Loucy (cell line): ENCODE data around the gene ANKRD13D.
A peak's percentile ranks its signal among the peaks of the same experiment; 100 is the strongest.

Experiments used
- H2AFZ ChIP-seq: fragments of 200-600 bp; sonication (generic); 2 replicates; pipeline ENCODE4 v1.6.0; 2016; ENCODE audit warnings: antibody characterized with exemption, mild to moderate bottlenecking, low read length, moderate library complexity
- H3F3A ChIP-seq: fragments of 200-600 bp; 2 replicates; pipeline ENCODE4 v1.6.0; 2016; ENCODE audit warnings: antibody characterized with exemption, low read depth, mild to moderate bottlenecking
- H3K27me3 ChIP-seq: fragments of 200-600 bp; sonication (generic); 2 replicates; pipeline ENCODE4 v1.6.1; 2014; ENCODE audit warnings: low read length, mild to moderate bottlenecking; ENCODE audit not compliant: insufficient read depth, poor library complexity, severe bottlenecking
- H3K36me3 ChIP-seq: fragments of 200-600 bp; sonication (generic); 2 replicates; pipeline ENCODE4 v1.6.1; 2016; ENCODE audit warnings: low read length; ENCODE audit not compliant: insufficient read depth
- H3K4me1 ChIP-seq: fragments of 200-600 bp; sonication (generic); 2 replicates; pipeline ENCODE4 v1.5.1; 2014; ENCODE audit warnings: low read length, mild to moderate bottlenecking; ENCODE audit not compliant: insufficient read depth, poor library complexity, severe bottlenecking
- H3K4me2 ChIP-seq: fragments of 200-600 bp; sonication (generic); 2 replicates; pipeline ENCODE4 v1.6.0; 2014; ENCODE audit warnings: antibody characterized with exemption, low read length, low read depth, mild to moderate bottlenecking; ENCODE audit not compliant: poor library complexity, severe bottlenecking
- H3K4me3 ChIP-seq: fragments of 200-600 bp; sonication (generic); 2 replicates; pipeline ENCODE4 v1.5.1; 2014; ENCODE audit warnings: low read length, mild to moderate bottlenecking, mixed read lengths; ENCODE audit not compliant: poor library complexity, severe bottlenecking
- H3K79me2 ChIP-seq: fragments of 200-600 bp; sonication (generic); 2 replicates; pipeline ENCODE4 v1.6.1; 2014; ENCODE audit warnings: low read length; ENCODE audit not compliant: insufficient read depth
- H3K9ac ChIP-seq: fragments of 200-600 bp; sonication (generic); 2 replicates; pipeline ENCODE4 v1.6.0; 2014; ENCODE audit warnings: mild to moderate bottlenecking, low read depth, low read length, moderate library complexity; ENCODE audit not compliant: poor library complexity, severe bottlenecking
- H3K9me2 ChIP-seq: fragments of 200-600 bp; sonication (generic); replicated peaks from 2 replicates; pipeline ENCODE4 v1.6.1; 2016; ENCODE audit warnings: low read depth, low read length, mixed read lengths
- H3K9me3 ChIP-seq: fragments of 200-600 bp; sonication (generic); 2 replicates; pipeline ENCODE4 v1.6.1; 2014; ENCODE audit warnings: mild to moderate bottlenecking, antibody characterized with exemption, low read length, low read depth; ENCODE audit not compliant: insufficient read depth
- H4K20me1 ChIP-seq: fragments of 200-600 bp; sonication (generic); 2 replicates; pipeline ENCODE4 v1.6.0; 2014; ENCODE audit warnings: antibody characterized with exemption, low read length, mild to moderate bottlenecking; ENCODE audit not compliant: insufficient read depth, poor library complexity, severe bottlenecking
- CTCF ChIP-seq: fragments of 200-600 bp; sonication (generic); conservative IDR thresholded peaks from 2 replicates; pipeline ENCODE4 v1.5.1; 2014; ENCODE audit warnings: mild to moderate bottlenecking, antibody characterized with exemption, low read length
- EZH2phosphoT487 ChIP-seq: fragments of 200-600 bp; IDR thresholded peaks from 2 replicates; pipeline ENCODE4 v1.6.1; 2018; ENCODE audit warnings: antibody characterized with exemption, mild to moderate bottlenecking, moderate library complexity, borderline replicate concordance

Gene ANKRD13D

GRCh38 chr11:67266449-67267187 is 22.5 kb upstream of the ANKRD13D start, which contains the start of gene GRK2:
Gene GRK2, plus strand, starts transcription at chr11:67266473. Its CDS starts 227 bp downstream, at chr11:67266700.
- peaks cover 51% of the 10 kb centered on the region for H3K79me2 ChIP-seq
- H3K27me3 ChIP-seq: no peaks in the 10 kb centered on the region
- peak within 1 kb of the TSS; percentile 94 for H3K9ac ChIP-seq
- peak within 1 kb of the TSS; percentile 20; the same call in 1 of the 2 replicates for H2AFZ ChIP-seq
- peak within 1 kb of the TSS; percentile 97 for H3K4me2 ChIP-seq
- H3K4me3 ChIP-seq: peak within 1 kb of the TSS; percentile 90
- TF ChIP-seq EZH2phosphoT487: no peak
- no peak for TF ChIP-seq CTCF
- H3K9me2 ChIP-seq: no peaks in the 10 kb centered on the region
- peaks cover 43% of the 10 kb centered on the region for H3K4me1 ChIP-seq
- no peaks in the 10 kb centered on the region for H3K36me3 ChIP-seq
- H3F3A ChIP-seq: peaks cover 13% of the 10 kb centered on the region
- H4K20me1 ChIP-seq: peaks cover 38% of the 10 kb centered on the region
- no peaks in the 10 kb centered on the region for H3K9me3 ChIP-seq

GRCh38 chr11:67267188-67268080 is 21.7 kb upstream of the ANKRD13D start:
- H3K79me2 ChIP-seq: peaks cover 60% of the 10 kb centered on the region
- TF ChIP-seq CTCF (peak; percentile 22; the same call in 1 of the 2 replicates), EZH2phosphoT487 (no peak)
- H3K4me3 ChIP-seq: peak overlapping the region; percentile 90

GRCh38 chr11:67268081-67268961 is 20.8 kb upstream of the ANKRD13D start:
- no peaks in the 10 kb centered on the region for H3K36me3 ChIP-seq
- H3K4me2 ChIP-seq: peak overlapping the region; percentile 97
- peaks cover 46% of the 10 kb centered on the region for H3K4me1 ChIP-seq
- H2AFZ ChIP-seq: no peak overlapping the region
- TF ChIP-seq CTCF: no peak
- no peak for TF ChIP-seq EZH2phosphoT487
- H3F3A ChIP-seq: peaks cover 13% of the 10 kb centered on the region
- no peaks in the 10 kb centered on the region for H3K9me3 ChIP-seq
- peaks cover 50% of the 10 kb centered on the region for H4K20me1 ChIP-seq
- peak overlapping the region; percentile 90 for H3K4me3 ChIP-seq
- no peaks in the 10 kb centered on the region for H3K27me3 ChIP-seq
- H3K9ac ChIP-seq: peak overlapping the region; percentile 94
- peaks cover 68% of the 10 kb centered on the region for H3K79me2 ChIP-seq
- H3K9me2 ChIP-seq: no peaks in the 10 kb centered on the region

More at GRCh38 chr11:67267188-67268080, 21.7 kb upstream of the ANKRD13D start:
- peak overlapping the region; percentile 94 for H3K9ac ChIP-seq
- H3K9me2 ChIP-seq: no peaks in the 10 kb centered on the region
- peaks cover 13% of the 10 kb centered on the region for H3F3A ChIP-seq
- H3K27me3 ChIP-seq: no peaks in the 10 kb centered on the region
- H2AFZ ChIP-seq: no peak overlapping the region
- H3K4me1 ChIP-seq: peaks cover 45% of the 10 kb centered on the region
- H3K36me3 ChIP-seq: no peaks in the 10 kb centered on the region
- H4K20me1 ChIP-seq: peaks cover 43% of the 10 kb centered on the region
- peak overlapping the region; percentile 97 for H3K4me2 ChIP-seq
- no peaks in the 10 kb centered on the region for H3K9me3 ChIP-seq
